Upper lobe of right lung (tissue), 1 donor: ENCODE measurements around the gene TMEM253. TPM values are rescaled to one million over a fixed set of nuclear protein-coding genes. Genes with fewer than 3 reads are reported as not detected.

Source experiments
- ATAC-seq: fragments of 200-7000 bp; cut with Tn5 transposase; one replicate; pipeline ENCODE4 v1.9.1; 2020; ENCODE audit warnings: mild to moderate bottlenecking, moderate library complexity
- DNase-seq: peaks from one replicate; pipeline ENCODE4 v3.0.0-alpha.2; 2020
- H3K27ac ChIP-seq: fragments of 200-600 bp; one replicate; pipeline ENCODE4 v1.8.0; 2022
- H3K27me3 ChIP-seq: fragments of 200-600 bp; one replicate; pipeline ENCODE4 v1.8.0; 2022; ENCODE audit warnings: mild to moderate bottlenecking
- H3K36me3 ChIP-seq: fragments of 200-600 bp; one replicate; pipeline ENCODE4 v1.8.0; 2022
- H3K4me1 ChIP-seq: fragments of 200-600 bp; one replicate; pipeline ENCODE4 v1.8.0; 2022
- H3K4me3 ChIP-seq: fragments of 200-600 bp; one replicate; pipeline ENCODE4 v1.8.0; 2022; ENCODE audit warnings: mild to moderate bottlenecking
- H3K9me3 ChIP-seq: fragments of 200-600 bp; one replicate; pipeline ENCODE4 v1.8.0; 2022
- CTCF ChIP-seq: fragments of 200-600 bp; IDR thresholded peaks from one replicate; pipeline ENCODE4 v1.8.0; 2022; ENCODE audit warnings: antibody characterized with exemption
- intact Hi-C: fragments of 100-400 bp; cut with DNase I; formaldehyde crosslinking; loops from one replicate; pipeline ENCODE4 v1.11.0; 2022
- total RNA-seq: library from RNA; stranded (reverse); fragmentation: NEBNext Ultra II Directional; extraction: Animal tissue kit (Norgen Biotek cat#: 25700); gene quantifications from one replicate; pipeline ENCODE4 v1.2.1, GENCODE V29; 2021
- donor health status: DM: no; HTN: yes; CAD: no; lungs with severe emphysema.

Gene TMEM253
- total RNA-seq, 1 donor from 2014 or later = 0.67 TPM

GRCh38 chr14:21092273-21093011 is 8.4 kb upstream of the TMEM253 start:
- Histone ChIP-seq H3K4me1 (peaks cover 13% of the 10 kb centered on the region), H3K4me3 (no peak overlapping the region), H3K27ac (no peak overlapping the region), H3K9me3 (no peaks in the 10 kb centered on the region), H3K36me3 (peaks cover 52% of the 10 kb centered on the region), H3K27me3 (no peaks in the 10 kb centered on the region)
- intact Hi-C loops = loop anchor here (5.0 kb wide), 1 partner anchor 75 kb away; no protein-coding TSS in a partner anchor
- peak; percentile 93 for DNase-seq
- peak; percentile 100 for TF ChIP-seq CTCF
- peak; percentile 98 for ATAC-seq

DNA sequence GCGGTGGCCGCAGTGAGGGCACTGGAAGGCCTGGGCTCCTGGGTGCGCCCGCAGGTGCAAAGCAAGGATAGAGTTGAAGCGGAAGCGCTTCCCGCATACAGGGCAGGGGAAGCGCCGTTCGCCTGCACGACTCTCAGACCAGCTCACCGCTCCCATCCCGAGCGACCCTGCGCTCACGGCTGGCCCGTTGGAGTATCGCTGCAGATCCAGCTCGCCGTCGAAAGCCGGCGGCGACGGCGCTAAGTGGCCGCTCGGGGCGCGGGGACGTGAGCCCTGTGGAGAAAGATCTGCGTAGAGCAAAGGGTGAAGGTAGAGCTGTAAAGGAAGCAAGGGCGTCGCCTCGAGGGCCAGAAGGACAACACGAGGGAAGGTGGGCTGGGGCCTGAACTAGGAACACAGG is 7.8 kb upstream of the TMEM253 start:
- no peak for DNase-seq
- TF ChIP-seq CTCF = no peak
- H3K36me3 ChIP-seq = peaks cover 49% of the 10 kb centered on the region
- no peak overlapping the region for H3K27ac ChIP-seq
- H3K27me3 ChIP-seq = no peaks in the 10 kb centered on the region
- no peaks in the 10 kb centered on the region for H3K9me3 ChIP-seq
- ATAC-seq = no peak
- H3K4me1 ChIP-seq = peaks cover 15% of the 10 kb centered on the region
- intact Hi-C loops = loop anchor here (5.0 kb wide), 1 partner anchor 76 kb away; no protein-coding TSS in a partner anchor
- no peak overlapping the region for H3K4me3 ChIP-seq

- intact Hi-C loops = loop anchor here (5.0 kb wide), 1 partner anchor 77 kb away; no protein-coding TSS in a partner anchor
- Histone ChIP-seq H3K4me1 (peaks cover 16% of the 10 kb centered on the region), H3K27me3 (no peaks in the 10 kb centered on the region), H3K4me3 (no peak overlapping the region), H3K36me3 (peaks cover 39% of the 10 kb centered on the region), H3K27ac (no peak overlapping the region), H3K9me3 (no peaks in the 10 kb centered on the region)
- ATAC-seq (no peak), DNase-seq (no peak)
- TF ChIP-seq CTCF = no peak
Observed at GRCh38 chr14:21093769-21094681, 6.8 kb upstream of the TMEM253 start.

DNA sequence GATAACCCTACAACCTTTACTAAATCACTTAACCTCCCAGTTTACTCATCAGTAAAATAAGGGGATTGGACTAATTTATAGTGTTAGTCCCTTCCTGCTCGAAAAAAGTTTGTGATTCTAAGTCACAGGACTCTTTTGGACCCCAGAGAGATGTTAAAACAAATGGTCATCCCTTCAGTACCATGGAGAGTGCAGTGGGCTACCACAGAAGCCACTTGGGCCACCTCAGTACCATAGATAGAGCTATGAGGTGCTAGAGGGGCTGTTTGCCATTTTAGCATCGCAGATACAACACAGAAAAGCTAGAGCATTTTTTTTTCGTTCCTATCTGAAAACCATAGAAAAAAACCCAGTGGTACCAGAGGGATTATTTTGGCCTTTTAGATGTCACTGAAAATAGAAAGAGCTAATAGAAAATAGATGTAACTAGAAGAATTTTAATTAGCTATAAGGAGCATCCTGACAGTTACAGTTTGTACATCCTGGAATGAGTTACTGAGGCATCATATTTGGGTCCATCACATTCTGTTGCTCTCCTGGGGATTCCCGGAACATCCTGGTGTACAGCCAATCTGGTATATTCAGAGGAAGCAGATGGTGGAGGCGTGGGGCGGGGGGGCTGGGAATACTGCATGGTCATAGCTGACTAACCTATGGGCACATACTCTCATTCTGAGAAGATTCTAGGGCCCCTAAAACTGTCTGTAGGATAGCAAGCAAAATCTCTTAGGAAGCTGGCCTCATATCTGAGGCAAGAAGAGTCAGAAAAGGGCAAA is 5.2 kb upstream of the TMEM253 start:
- Histone ChIP-seq H3K4me3 (no peak overlapping the region), H3K4me1 (peaks cover 27% of the 10 kb centered on the region), H3K36me3 (peaks cover 24% of the 10 kb centered on the region), H3K27me3 (no peaks in the 10 kb centered on the region), H3K27ac (peak overlapping the region; percentile 17), H3K9me3 (no peaks in the 10 kb centered on the region)
- intact Hi-C loops = no loop called here
- no peak for ATAC-seq
- DNase-seq = no peak
- TF ChIP-seq CTCF = no peak

- no peak for TF ChIP-seq CTCF
- no peak for ATAC-seq
- intact Hi-C loops = no loop called here
- Histone ChIP-seq H3K4me3 (no peak overlapping the region), H3K27me3 (no peaks in the 10 kb centered on the region), H3K36me3 (peaks cover 16% of the 10 kb centered on the region), H3K4me1 (peaks cover 27% of the 10 kb centered on the region), H3K27ac (peak overlapping the region; percentile 17), H3K9me3 (no peaks in the 10 kb centered on the region)
- DNase-seq = no peak
Observed at GRCh38 chr14:21096438-21096837, 4.4 kb upstream of the TMEM253 start.
